Glutamatergic neuron (in vitro differentiated cells): ENCODE data around the gene CCDC61. TPM values are rescaled to one million over a fixed set of nuclear protein-coding genes. Genes with fewer than 3 reads are reported as not detected.

Source experiments
- DNase-seq: peaks from one replicate; pipeline ENCODE4 v3.0.0; 2022
- H3K27ac Mint-ChIP-seq: one replicate; pipeline ENCODE4 v1.8.0; 2020; ENCODE audit warnings: mild to moderate bottlenecking, mixed read lengths, inconsistent platforms; ENCODE audit not compliant: unreplicated experiment
- H3K27me3 Mint-ChIP-seq: one replicate; pipeline ENCODE4 v1.8.0; 2020; ENCODE audit warnings: mild to moderate bottlenecking, moderate library complexity, mixed read lengths, inconsistent platforms; ENCODE audit not compliant: unreplicated experiment
- H3K36me3 Mint-ChIP-seq: one replicate; pipeline ENCODE4 v1.8.0; 2020; ENCODE audit warnings: mild to moderate bottlenecking, mixed read lengths, inconsistent platforms; ENCODE audit not compliant: unreplicated experiment
- H3K4me1 Mint-ChIP-seq: one replicate; pipeline ENCODE4 v1.8.0; 2020; ENCODE audit warnings: mild to moderate bottlenecking, low read depth, mixed read lengths, inconsistent platforms; ENCODE audit not compliant: unreplicated experiment
- H3K4me3 Mint-ChIP-seq: one replicate; pipeline ENCODE4 v1.8.0; 2020; ENCODE audit warnings: mild to moderate bottlenecking, mixed read lengths, inconsistent platforms; ENCODE audit not compliant: unreplicated experiment
- H3K9me3 Mint-ChIP-seq: one replicate; pipeline ENCODE4 v1.8.0; 2020; ENCODE audit warnings: mild to moderate bottlenecking, moderate library complexity, mixed read lengths, inconsistent platforms; ENCODE audit not compliant: unreplicated experiment
- total RNA-seq: library from RNA; stranded (reverse); fragmentation: NEBNext Ultra II Directional; extraction: Animal tissue kit (Norgen Biotek cat#: 25700); gene quantifications from one replicate; pipeline ENCODE4 v1.2.1, GENCODE V29; 2021; ENCODE audit not compliant: unreplicated experiment
- TF ChIP-seq, protein P1 (sequence below): fragments of 200-600 bp; sonication (generic); IDR thresholded peaks from one replicate; pipeline ENCODE4 v1.5.0; 2021; ENCODE audit not compliant: partially characterized antibody, unreplicated experiment

CCDC61 gene
- total RNA-seq, 1 donor from 2014 or later = 33.5 TPM

GRCh38 chr19:46015687-46016425 is 20.6 kb downstream of the CCDC61 start:
- Mint-ChIP-seq H3K9me3 (peaks cover 8% of the 10 kb centered on the region), H3K36me3 (no peaks in the 10 kb centered on the region), H3K4me1 (peaks cover 10% of the 10 kb centered on the region), H3K27ac (peak overlapping the region; percentile 75), H3K4me3 (peak overlapping the region; percentile 97), H3K27me3 (peaks cover 19% of the 10 kb centered on the region)
- peak; percentile 43 for DNase-seq
- TF ChIP-seq, protein P1, sequence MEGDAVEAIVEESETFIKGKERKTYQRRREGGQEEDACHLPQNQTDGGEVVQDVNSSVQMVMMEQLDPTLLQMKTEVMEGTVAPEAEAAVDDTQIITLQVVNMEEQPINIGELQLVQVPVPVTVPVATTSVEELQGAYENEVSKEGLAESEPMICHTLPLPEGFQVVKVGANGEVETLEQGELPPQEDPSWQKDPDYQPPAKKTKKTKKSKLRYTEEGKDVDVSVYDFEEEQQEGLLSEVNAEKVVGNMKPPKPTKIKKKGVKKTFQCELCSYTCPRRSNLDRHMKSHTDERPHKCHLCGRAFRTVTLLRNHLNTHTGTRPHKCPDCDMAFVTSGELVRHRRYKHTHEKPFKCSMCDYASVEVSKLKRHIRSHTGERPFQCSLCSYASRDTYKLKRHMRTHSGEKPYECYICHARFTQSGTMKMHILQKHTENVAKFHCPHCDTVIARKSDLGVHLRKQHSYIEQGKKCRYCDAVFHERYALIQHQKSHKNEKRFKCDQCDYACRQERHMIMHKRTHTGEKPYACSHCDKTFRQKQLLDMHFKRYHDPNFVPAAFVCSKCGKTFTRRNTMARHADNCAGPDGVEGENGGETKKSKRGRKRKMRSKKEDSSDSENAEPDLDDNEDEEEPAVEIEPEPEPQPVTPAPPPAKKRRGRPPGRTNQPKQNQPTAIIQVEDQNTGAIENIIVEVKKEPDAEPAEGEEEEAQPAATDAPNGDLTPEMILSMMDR = no peak

- peak overlapping the region; percentile 75 for H3K27ac Mint-ChIP-seq
- H3K36me3 Mint-ChIP-seq = no peaks in the 10 kb centered on the region
- peaks cover 19% of the 10 kb centered on the region for H3K27me3 Mint-ChIP-seq
- peaks cover 14% of the 10 kb centered on the region for H3K4me1 Mint-ChIP-seq
- H3K4me3 Mint-ChIP-seq = peak overlapping the region; percentile 97
- peaks cover 8% of the 10 kb centered on the region for H3K9me3 Mint-ChIP-seq
- DNase-seq = peak; percentile 92
- TF ChIP-seq, protein P1 = peak; percentile 90
Measured at GRCh38 chr19:46016426-46017094, 21.3 kb downstream of the CCDC61 start.

DNA sequence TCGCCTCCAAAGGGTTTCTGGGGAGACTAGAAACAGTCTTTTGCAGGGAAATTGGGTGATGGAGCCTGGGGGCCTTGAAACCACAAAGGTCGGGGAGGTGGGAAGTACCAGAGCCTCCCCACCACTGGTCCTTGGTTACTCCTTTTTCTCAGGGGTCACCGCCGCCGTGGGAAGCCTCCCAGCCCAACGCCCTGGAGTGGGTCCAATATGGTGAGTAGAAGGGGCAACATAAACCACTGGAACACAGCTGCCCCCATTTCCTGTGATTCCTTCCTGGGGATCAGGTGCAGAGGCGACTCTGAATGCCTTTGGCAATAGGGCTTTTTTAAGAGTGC is 21.8 kb downstream of the CCDC61 start:
- Mint-ChIP-seq H3K4me1 (peaks cover 16% of the 10 kb centered on the region), H3K27me3 (peaks cover 19% of the 10 kb centered on the region), H3K4me3 (peak overlapping the region; percentile 49), H3K36me3 (no peaks in the 10 kb centered on the region), H3K9me3 (peaks cover 8% of the 10 kb centered on the region), H3K27ac (no peak overlapping the region)
- TF ChIP-seq, protein P1 = peak; percentile 37
- no peak for DNase-seq

GRCh38 chr19:46017874-46018675 is 22.8 kb downstream of the CCDC61 start:
- Mint-ChIP-seq H3K4me1 (peaks cover 16% of the 10 kb centered on the region), H3K27me3 (peaks cover 19% of the 10 kb centered on the region)
- no peak for DNase-seq

More at GRCh38 chr19:46017874-46018675, 22.8 kb downstream of the CCDC61 start:
- no peak overlapping the region for H3K27ac Mint-ChIP-seq
- peaks cover 8% of the 10 kb centered on the region for H3K9me3 Mint-ChIP-seq
- H3K36me3 Mint-ChIP-seq = no peaks in the 10 kb centered on the region
- H3K4me3 Mint-ChIP-seq = no peak overlapping the region
- TF ChIP-seq, protein P1 = no peak
